ENCODE measurements around the gene ADH1B.

ADH1B gene

DNA sequence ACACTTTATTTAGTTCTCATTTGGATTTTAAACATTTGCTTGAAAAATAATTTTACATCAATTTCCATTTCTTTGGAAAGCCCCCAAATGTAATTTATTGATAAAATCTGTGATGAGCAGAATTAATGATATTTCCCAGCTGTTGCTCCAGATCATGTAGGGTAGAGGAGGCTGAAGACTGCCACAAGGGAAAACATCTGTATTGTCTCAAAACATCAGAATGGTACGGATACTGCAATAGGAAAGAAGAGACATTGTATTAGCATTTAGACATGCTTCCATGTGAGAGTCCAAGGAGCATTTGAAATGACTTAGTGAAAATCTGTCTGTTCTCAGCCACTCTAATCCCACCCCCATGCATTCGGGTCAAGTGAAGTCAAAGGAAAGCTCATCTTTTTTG lies 44.8 kb downstream of the ADH1B start:
- no peak overlapping the region for H3K27ac ChIP-seq
- TF ChIP-seq CTCF (IDR thresholded peaks at IDR 0.05) (no peak), ZFX (IDR thresholded peaks at IDR 0.05; ENCODE audit: borderline replicate concordance) (no peak)

GRCh38 chr4:99275885-99276284 lies 45.3 kb downstream of the ADH1B start:
- no peak overlapping the region for H3K27ac ChIP-seq
- TF ChIP-seq ZFX (IDR thresholded peaks at IDR 0.05; ENCODE audit: borderline replicate concordance) (no peak), CTCF (IDR thresholded peaks at IDR 0.05) (no peak)

DNA sequence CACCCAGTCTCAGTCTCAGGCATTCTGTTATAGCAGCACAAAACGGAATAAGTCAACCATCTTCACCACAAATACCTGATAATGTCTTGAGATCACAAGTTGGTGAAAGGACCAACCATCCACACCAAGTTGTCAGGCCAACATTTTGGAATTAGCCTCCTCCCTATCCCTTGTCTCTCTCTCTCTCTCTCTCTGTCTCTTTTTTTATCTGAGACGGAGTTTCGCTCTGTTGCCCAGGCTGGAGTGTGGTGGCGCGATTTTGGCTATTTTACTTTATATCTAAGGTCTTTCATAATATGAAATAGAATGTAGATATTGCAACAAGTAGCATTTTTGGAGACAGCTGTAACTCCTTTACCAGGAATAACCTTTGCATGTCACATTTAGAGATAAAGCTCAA lies 46.2 kb downstream of the ADH1B start:
- H3K27ac ChIP-seq, result no peak overlapping the region
- TF ChIP-seq CTCF (IDR thresholded peaks at IDR 0.05), result no peak
- no peak for TF ChIP-seq ZFX (IDR thresholded peaks at IDR 0.05; ENCODE audit: borderline replicate concordance)

DNA sequence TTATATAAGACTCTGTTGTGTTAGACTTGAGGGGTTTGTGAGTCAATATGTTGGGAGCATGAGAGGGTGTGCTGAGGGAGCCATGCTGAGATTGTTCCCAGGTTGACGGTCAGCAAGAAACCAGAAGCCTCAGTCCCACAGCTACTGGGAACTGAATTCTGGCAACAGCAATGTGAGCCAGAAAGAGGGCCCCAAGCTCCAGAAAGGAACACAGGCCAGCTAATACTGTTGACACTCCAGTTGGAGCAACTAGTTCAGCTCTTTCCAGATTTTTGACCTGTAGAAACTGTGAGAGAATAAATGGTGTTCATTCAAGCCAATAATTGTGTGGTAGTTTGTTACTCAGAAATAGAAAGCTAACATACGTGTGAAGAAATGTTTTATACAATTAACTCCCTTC lies 47.5 kb downstream of the ADH1B start:
- TF ChIP-seq ZFX (IDR thresholded peaks at IDR 0.05; ENCODE audit: borderline replicate concordance), result no peak
- H3K27ac ChIP-seq, result no peak overlapping the region

- TF ChIP-seq CTCF (IDR thresholded peaks at IDR 0.05) (no peak), ZFX (IDR thresholded peaks at IDR 0.05; ENCODE audit: borderline replicate concordance) (no peak)
These were observed 56.3 kb downstream of the ADH1B start for GRCh38 chr4:99264927-99265326.

More at GRCh38 chr4:99264927-99265326, 56.3 kb downstream of the ADH1B start:
- H3K27ac ChIP-seq, result no peak overlapping the region
